ENCODE data around the gene KDM4B.
"Not testable (repeated sequence)": the region's sequence is repeated elsewhere in the genome, so short reads cannot be mapped to it uniquely, and the experiment has no call there.

KDM4B gene

GRCh38 chr19:5193192-5193591 lies 224.3 kb downstream of the KDM4B start:
- H3K4me3 ChIP-seq (ENCODE audit: low read depth, low read length), result no peak overlapping the region

- H3K4me3 ChIP-seq (ENCODE audit: low read depth, low read length), result no peak overlapping the region
Measured at GRCh38 chr19:5194641-5195040, 225.7 kb downstream of the KDM4B start.

- not testable (repeated sequence) for H3K4me3 ChIP-seq (ENCODE audit: low read depth, low read length)
Measured at GRCh38 chr19:5195587-5195986, 226.7 kb downstream of the KDM4B start.

- H3K4me3 ChIP-seq (ENCODE audit: low read depth, low read length), result no peak overlapping the region
Measured at GRCh38 chr19:5196832-5197231, 227.9 kb downstream of the KDM4B start.

- H3K4me3 ChIP-seq (ENCODE audit: low read depth, low read length), result no peak overlapping the region
Measured at GRCh38 chr19:5200844-5201243, 231.9 kb downstream of the KDM4B start.

GRCh38 chr19:5202553-5202952 lies 233.6 kb downstream of the KDM4B start:
- no peak overlapping the region for H3K4me3 ChIP-seq (ENCODE audit: low read depth, low read length)
